DMS 273 (cell line): ENCODE data around the gene IL22RA1.
A peak's percentile ranks its signal among the peaks of the same experiment; 100 is the strongest.

Source experiments
- DNase-seq: peaks from one replicate; lab custom pipeline; 2025; ENCODE audit not compliant: unreplicated experiment; lab: John Stamatoyannopoulos, UW

The IL22RA1 gene

GRCh38 chr1:24077278-24077978 is 65.5 kb downstream of the IL22RA1 start:
- DNase-seq, result no peak

GRCh38 chr1:24075946-24076345 is 67.0 kb downstream of the IL22RA1 start:
- DNase-seq, result no peak

GRCh38 chr1:24075590-24075854 is 67.4 kb downstream of the IL22RA1 start:
- no peak for DNase-seq

- peak; percentile 35 for DNase-seq
Measured at GRCh38 chr1:24074817-24075589, 67.9 kb downstream of the IL22RA1 start.

GRCh38 chr1:24074196-24074595 is 68.7 kb downstream of the IL22RA1 start:
- no peak for DNase-seq

- no peak for DNase-seq
Measured at GRCh38 chr1:24071941-24072340, 71.0 kb downstream of the IL22RA1 start.

- peak; percentile 92 for DNase-seq
Measured at GRCh38 chr1:24070821-24071393, 72.0 kb downstream of the IL22RA1 start.

- DNase-seq, result no peak
Measured at GRCh38 chr1:24069817-24070216, 73.1 kb downstream of the IL22RA1 start.
